Neuronal stem cell (in vitro differentiated cells): Measurements from ENCODE around the gene SPPL3.
"Not testable (repeated sequence)": the region's sequence is repeated elsewhere in the genome, so short reads cannot be mapped to it uniquely, and the experiment has no call there.

Experiments used
- DNase-seq: peaks from one replicate; pipeline ENCODE4 v3.0.0-alpha.2; 2013; ENCODE audit warnings: low spot score
- H2AFZ ChIP-seq: one replicate; pipeline ENCODE4 v1.6.1; 2013; ENCODE audit warnings: mild to moderate bottlenecking, low read length, inconsistent platforms
- H2AK5ac ChIP-seq: 2 replicates; pipeline ENCODE4 v1.6.1; 2013; ENCODE audit warnings: low read depth, mild to moderate bottlenecking, inconsistent platforms, low read length, moderate library complexity, mixed read lengths
- H2BK120ac ChIP-seq: 2 replicates; pipeline ENCODE4 v1.6.1; 2013; ENCODE audit warnings: low read depth, mild to moderate bottlenecking, inconsistent platforms, low read length, moderate library complexity, mixed read lengths
- H2BK12ac ChIP-seq: one replicate; pipeline ENCODE4 v1.6.1; 2013; ENCODE audit warnings: low read length, inconsistent platforms
- H2BK15ac ChIP-seq: 2 replicates; pipeline ENCODE4 v1.6.1; 2013; ENCODE audit warnings: mild to moderate bottlenecking, low read length, inconsistent platforms, mixed read lengths
- H2BK5ac ChIP-seq: one replicate; pipeline ENCODE4 v1.6.1; 2013; ENCODE audit warnings: inconsistent platforms, mild to moderate bottlenecking, low read length, moderate library complexity
- H3K14ac ChIP-seq: one replicate; pipeline ENCODE4 v1.6.1; 2013; ENCODE audit warnings: low read length, inconsistent platforms
- H3K18ac ChIP-seq: 2 replicates; pipeline ENCODE4 v1.6.1; 2013; ENCODE audit warnings: low read length, inconsistent platforms
- H3K23ac ChIP-seq: 2 replicates; pipeline ENCODE4 v1.6.1; 2013; ENCODE audit warnings: low read depth, mild to moderate bottlenecking, mixed read lengths, low read length, inconsistent platforms; ENCODE audit not compliant: poor library complexity
- H3K27ac ChIP-seq: replicated peaks from 3 replicates; pipeline ENCODE4 v1.5.1; 2013; ENCODE audit warnings: low read length, inconsistent platforms
- H3K27me3 ChIP-seq, 3 experiments: 2 replicates each; pipeline ENCODE4 v1.6.1; 2013; ENCODE audit warnings: low read length in 3 of 3, mild to moderate bottlenecking in 2 of 3, inconsistent platforms in 1 of 3, low read depth in 1 of 3, mixed read lengths in 1 of 3, moderate library complexity in 1 of 3; ENCODE audit not compliant: control insufficient read depth in 3 of 3, insufficient read depth in 3 of 3
- H3K36me3 ChIP-seq, 2 donors: replicated peaks in 1 of 2; 2 replicates each; pipeline ENCODE4 v1.6.1; 2013; ENCODE audit warnings: low read length in 2 of 2; ENCODE audit not compliant: control insufficient read depth in 2 of 2, insufficient read depth in 2 of 2
- H3K4ac ChIP-seq: 2 replicates; pipeline ENCODE4 v1.6.1; 2013; ENCODE audit warnings: inconsistent platforms, mild to moderate bottlenecking, low read length, moderate library complexity
- H3K4me1 ChIP-seq, 2 donors: 1 replicate in 1 of 2; 2 replicates in 1 of 2; pipeline ENCODE4 v1.6.1; 2013; ENCODE audit warnings: low read length in 2 of 2, low read depth in 1 of 2; ENCODE audit not compliant: control insufficient read depth in 2 of 2, insufficient read depth in 1 of 2
- H3K4me2 ChIP-seq: one replicate; pipeline ENCODE4 v1.6.1; 2013; ENCODE audit warnings: mild to moderate bottlenecking, low read length, inconsistent platforms; ENCODE audit not compliant: insufficient read depth, poor library complexity, severe bottlenecking
- H3K4me3 ChIP-seq, 2 donors: 2 replicates each; pipeline ENCODE4 v1.5.1; 2013; ENCODE audit warnings: low read length in 2 of 2, mild to moderate bottlenecking in 2 of 2, inconsistent platforms in 1 of 2, moderate library complexity in 1 of 2
- H3K79me1 ChIP-seq: one replicate; pipeline ENCODE4 v1.6.1; 2013; ENCODE audit warnings: low read depth, mild to moderate bottlenecking, inconsistent platforms, low read length, moderate library complexity
- H3K9ac ChIP-seq: one replicate; pipeline ENCODE4 v1.6.1; 2013; ENCODE audit warnings: mild to moderate bottlenecking, low read depth, low read length, inconsistent platforms; ENCODE audit not compliant: poor library complexity
- H3K9me3 ChIP-seq, 2 donors: replicated peaks in 1 of 2; 2 replicates each; pipeline versions ENCODE3 to v1.6.1; 2013; ENCODE audit warnings: low read length in 2 of 2, mild to moderate bottlenecking in 2 of 2, inconsistent platforms in 1 of 2, low read depth in 1 of 2, mixed read lengths in 1 of 2, moderate library complexity in 1 of 2; ENCODE audit not compliant: control insufficient read depth in 2 of 2, insufficient read depth in 1 of 2
- H4K8ac ChIP-seq: one replicate; pipeline ENCODE4 v1.6.1; 2013; ENCODE audit warnings: low read depth, mild to moderate bottlenecking, inconsistent platforms, low read length, moderate library complexity
- H4K91ac ChIP-seq: one replicate; pipeline ENCODE4 v1.6.1; 2013; ENCODE audit warnings: low read length, low read depth, mild to moderate bottlenecking, inconsistent platforms; ENCODE audit not compliant: poor library complexity
- WGBS, 2 donors: extraction: QIAGEN DNeasy Blood & Tissue Kit; methylation state at CpG; one replicate each; pipeline ENCODE4 v1.1.7; 2013; ENCODE audit warnings: missing lambda C conversion rate in 2 of 2, mixed read lengths in 1 of 2; ENCODE audit not compliant: insufficient read length in 2 of 2, insufficient replicate concordance in 1 of 2; ENCODE audit errors: extremely low coverage in 2 of 2; 5-methylcytosine and 5-hydroxymethylcytosine counted together

SPPL3 gene

GRCh38 chr12:120838629-120839383 is 65.4 kb downstream of the SPPL3 start:
- not testable (repeated sequence) for H3K4me1 ChIP-seq, H3K4me2 ChIP-seq, H2AFZ ChIP-seq, H2BK5ac ChIP-seq, H4K91ac ChIP-seq, H3K9me3 ChIP-seq, H3K14ac ChIP-seq, H3K23ac ChIP-seq, H2BK12ac ChIP-seq, DNase-seq, H3K27ac ChIP-seq, H2AK5ac ChIP-seq, H3K36me3 ChIP-seq, H3K27me3 ChIP-seq, H2BK15ac ChIP-seq, H2BK120ac ChIP-seq, H3K4me3 ChIP-seq, H3K79me1 ChIP-seq, H4K8ac ChIP-seq, H3K4ac ChIP-seq, H3K18ac ChIP-seq, H3K9ac ChIP-seq
- WGBS, 2 donors: no CpG with 5 or more reads among the region's 4 CpGs

- no peaks in the 10 kb centered on the region for H3K79me1 ChIP-seq
- no peaks in the 10 kb centered on the region for H3K9me3 ChIP-seq
- no peak overlapping the region for H3K9ac ChIP-seq
- H2BK120ac ChIP-seq: no peak overlapping the region
- H3K27me3 ChIP-seq: no peaks in the 10 kb centered on the region
- no peak overlapping the region for H2AK5ac ChIP-seq
- WGBS, 2 donors: no CpG with 5 or more reads among the region's 4 CpGs
- H3K4ac ChIP-seq: no peak overlapping the region
- no peak overlapping the region for H3K27ac ChIP-seq
- no peaks in the 10 kb centered on the region for H3K36me3 ChIP-seq
- H4K91ac ChIP-seq: no peak overlapping the region
- no peak overlapping the region for H4K8ac ChIP-seq
- H2BK15ac ChIP-seq: no peak overlapping the region
- H2BK12ac ChIP-seq: no peak overlapping the region
- no peak overlapping the region for H3K14ac ChIP-seq
- H3K4me3 ChIP-seq: no peak overlapping the region
- no peak overlapping the region for H2AFZ ChIP-seq
- H2BK5ac ChIP-seq: no peak overlapping the region
- no peak overlapping the region for H3K23ac ChIP-seq
- DNase-seq: no peak
- no peak overlapping the region for H3K18ac ChIP-seq
- peaks cover 1 to 6% of the 10 kb centered on the region in 2 donors for H3K4me1 ChIP-seq
- H3K4me2 ChIP-seq: no peak overlapping the region
These were observed 68.0 kb downstream of the SPPL3 start for GRCh38 chr12:120836114-120836684.

- H4K8ac ChIP-seq: no peak overlapping the region
- H2BK120ac ChIP-seq: no peak overlapping the region
- no peak overlapping the region for H2AK5ac ChIP-seq
- no peak overlapping the region for H3K23ac ChIP-seq
- no peak overlapping the region for H3K9ac ChIP-seq
- H3K14ac ChIP-seq: no peak overlapping the region
- no peaks in the 10 kb centered on the region for H3K27me3 ChIP-seq
- no peaks in the 10 kb centered on the region for H3K9me3 ChIP-seq
- no peak overlapping the region for H4K91ac ChIP-seq
- H3K36me3 ChIP-seq: no peaks in the 10 kb centered on the region
- H2BK15ac ChIP-seq: no peak overlapping the region
- no peak overlapping the region for H3K4ac ChIP-seq
- H2BK12ac ChIP-seq: no peak overlapping the region
- H3K27ac ChIP-seq: no peak overlapping the region
- H3K4me2 ChIP-seq: no peak overlapping the region
- no peak overlapping the region for H3K4me3 ChIP-seq
- H2BK5ac ChIP-seq: no peak overlapping the region
- no peak overlapping the region for H2AFZ ChIP-seq
- DNase-seq: no peak
- H3K18ac ChIP-seq: no peak overlapping the region
- WGBS, 2 donors: no CpG with 5 or more reads among the region's 1 CpG
- peaks cover 5 to 6% of the 10 kb centered on the region in 2 donors for H3K4me1 ChIP-seq
- H3K79me1 ChIP-seq: no peaks in the 10 kb centered on the region
These were observed 68.5 kb downstream of the SPPL3 start for GRCh38 chr12:120835657-120836056.

- Histone ChIP-seq H2BK120ac (no peak overlapping the region), H3K18ac (no peak overlapping the region), H3K14ac (no peak overlapping the region), H4K91ac (no peak overlapping the region), H3K79me1 (no peaks in the 10 kb centered on the region), H3K4me2 (no peak overlapping the region), H2BK12ac (no peak overlapping the region), H4K8ac (no peak overlapping the region), H2AFZ (no peak overlapping the region), H2AK5ac (no peak overlapping the region), H2BK5ac (no peak overlapping the region), H3K4me3 (no peak overlapping the region), H3K9me3 (no peaks in the 10 kb centered on the region), H3K27ac (no peak overlapping the region), H2BK15ac (no peak overlapping the region), H3K9ac (no peak overlapping the region), H3K4ac (no peak overlapping the region), H3K23ac (no peak overlapping the region), H3K4me1 (peaks cover 5 to 6% of the 10 kb centered on the region in 2 donors), H3K36me3 (no peaks in the 10 kb centered on the region), H3K27me3 (no peaks in the 10 kb centered on the region)
- DNase-seq: no peak
- no CpG with 5 or more reads among the region's 4 CpGs for WGBS, 2 donors
These were observed 68.9 kb downstream of the SPPL3 start for GRCh38 chr12:120835304-120835612.
